ENCODE data around the gene RUNX2. TPM values are rescaled to one million over a fixed set of nuclear protein-coding genes. Genes with fewer than 3 reads are reported as not detected.

Gene RUNX2
- polyA plus RNA-seq, 1 donor (not counting 4 experiments of a cell fraction or from before 2014, with no cell fraction given), result 1.4 TPM

- no peak overlapping the region for H3K4me2 ChIP-seq (ENCODE audit: control insufficient read depth, extremely low read depth, insufficient read depth, low read depth, low read length)
- H3K27ac ChIP-seq (ENCODE audit: control insufficient read depth, insufficient read depth, low read length), result no peak overlapping the region
- H3K79me2 ChIP-seq (ENCODE audit: control insufficient read depth, insufficient read depth, low read length), result peaks cover 2% of the 10 kb centered on the region
- no peaks in the 10 kb centered on the region for H4K20me1 ChIP-seq (ENCODE audit: control insufficient read depth, extremely low read depth, insufficient read depth, low read length)
- no peaks in the 10 kb centered on the region for H3K27me3 ChIP-seq (ENCODE audit: control insufficient read depth, extremely low read depth, insufficient read depth, low read length)
- dilution Hi-C loops (cut with MboI; ENCODE audit: extremely low pct_ligation_motif_present, low sequenced_read_pairs), result loop anchor here (25.0 kb wide), 1 partner anchor 337 kb away; no protein-coding TSS in a partner anchor
- TF ChIP-seq CTCF (optimal IDR thresholded peaks at IDR 0.05 in 1 of 3, IDR thresholded peaks at IDR 0.05 in 1 of 3, conservative IDR thresholded peaks at IDR 0.05 in 1 of 3; ENCODE audit: extremely low read depth in 1 of 3, insufficient read depth in 2 of 3, low read length in 3 of 3), result no peak
- no peak for TF ChIP-seq EZH2 (IDR thresholded peaks at IDR 0.05; ENCODE audit: low read length)
- no peak overlapping the region for H3K4me3 ChIP-seq (ENCODE audit: control insufficient read depth in 2 of 3, extremely low read depth in 1 of 3, insufficient read depth in 2 of 3, low read depth in 1 of 3, low read length in 3 of 3)
- FAIRE-seq (no peak), DNase-seq (ENCODE audit: low read depth, low spot score) (no peak)
- H2AFZ ChIP-seq (ENCODE audit: control insufficient read depth, low read length), result no peak overlapping the region
- no peaks in the 10 kb centered on the region for H3K36me3 ChIP-seq (ENCODE audit: control insufficient read depth in 2 of 2, extremely low read depth in 1 of 2, insufficient read depth in 2 of 2, low read length in 2 of 2)
- H3K9me1 ChIP-seq (ENCODE audit: control insufficient read depth, extremely low read depth, insufficient read depth, low read length), result no peaks in the 10 kb centered on the region
- peaks cover 11% of the 10 kb centered on the region for H3K4me1 ChIP-seq (ENCODE audit: control insufficient read depth, extremely low read depth, insufficient read depth, low read length)
- no peak overlapping the region for H3K9ac ChIP-seq (ENCODE audit: control insufficient read depth, extremely low read depth, insufficient read depth, low read length)
- H3K9me3 ChIP-seq (ENCODE audit: control insufficient read depth, low read depth, low read length), result no peaks in the 10 kb centered on the region
These were observed 47.3 kb downstream of the RUNX2 start for GRCh38 chr6:45375449-45375848.

- H3K27me3 ChIP-seq (ENCODE audit: control insufficient read depth, extremely low read depth, insufficient read depth, low read length), result no peaks in the 10 kb centered on the region
- peak overlapping the region; percentile 92 for H3K4me2 ChIP-seq (ENCODE audit: control insufficient read depth, extremely low read depth, insufficient read depth, low read depth, low read length)
- FAIRE-seq (peak; percentile 51), DNase-seq (ENCODE audit: low read depth, low spot score) (no peak)
- peaks cover 2% of the 10 kb centered on the region for H3K79me2 ChIP-seq (ENCODE audit: control insufficient read depth, insufficient read depth, low read length)
- TF ChIP-seq EZH2 (IDR thresholded peaks at IDR 0.05; ENCODE audit: low read length) (no peak), CTCF (optimal IDR thresholded peaks at IDR 0.05 in 1 of 3, IDR thresholded peaks at IDR 0.05 in 1 of 3, conservative IDR thresholded peaks at IDR 0.05 in 1 of 3; ENCODE audit: extremely low read depth in 1 of 3, insufficient read depth in 2 of 3, low read length in 3 of 3) (no peak)
- dilution Hi-C loops (cut with MboI; ENCODE audit: extremely low pct_ligation_motif_present, low sequenced_read_pairs), result loop anchor here (25.0 kb wide), 1 partner anchor 336 kb away; no protein-coding TSS in a partner anchor
- H3K27ac ChIP-seq (ENCODE audit: control insufficient read depth, insufficient read depth, low read length), result peak overlapping the region; percentile 95
- no peaks in the 10 kb centered on the region for H4K20me1 ChIP-seq (ENCODE audit: control insufficient read depth, extremely low read depth, insufficient read depth, low read length)
- H2AFZ ChIP-seq (ENCODE audit: control insufficient read depth, low read length), result peak overlapping the region; percentile 87
- peak overlapping the region; percentile 83 to 89 (median 87) for H3K4me3 ChIP-seq (ENCODE audit: control insufficient read depth in 2 of 3, extremely low read depth in 1 of 3, insufficient read depth in 2 of 3, low read depth in 1 of 3, low read length in 3 of 3)
- peaks cover 11% of the 10 kb centered on the region for H3K4me1 ChIP-seq (ENCODE audit: control insufficient read depth, extremely low read depth, insufficient read depth, low read length)
- H3K36me3 ChIP-seq (ENCODE audit: control insufficient read depth in 2 of 2, extremely low read depth in 1 of 2, insufficient read depth in 2 of 2, low read length in 2 of 2), result no peaks in the 10 kb centered on the region
- H3K9ac ChIP-seq (ENCODE audit: control insufficient read depth, extremely low read depth, insufficient read depth, low read length), result peak overlapping the region; percentile 94
- no peaks in the 10 kb centered on the region for H3K9me1 ChIP-seq (ENCODE audit: control insufficient read depth, extremely low read depth, insufficient read depth, low read length)
- no peaks in the 10 kb centered on the region for H3K9me3 ChIP-seq (ENCODE audit: control insufficient read depth, low read depth, low read length)
These were observed 48.3 kb downstream of the RUNX2 start for GRCh38 chr6:45376310-45377042.
